DMS114 treated with DMSO at 0.1 percent for 48 hours (cell line): ENCODE data around the gene VWA5A.
"Not testable (repeated sequence)": the region's sequence is repeated elsewhere in the genome, so short reads cannot be mapped to it uniquely, and the experiment has no call there.

Experiments
- DNase-seq: peaks from one replicate; lab custom pipeline; 2025; ENCODE audit not compliant: unreplicated experiment; lab: John Stamatoyannopoulos, UW

VWA5A gene

DNA sequence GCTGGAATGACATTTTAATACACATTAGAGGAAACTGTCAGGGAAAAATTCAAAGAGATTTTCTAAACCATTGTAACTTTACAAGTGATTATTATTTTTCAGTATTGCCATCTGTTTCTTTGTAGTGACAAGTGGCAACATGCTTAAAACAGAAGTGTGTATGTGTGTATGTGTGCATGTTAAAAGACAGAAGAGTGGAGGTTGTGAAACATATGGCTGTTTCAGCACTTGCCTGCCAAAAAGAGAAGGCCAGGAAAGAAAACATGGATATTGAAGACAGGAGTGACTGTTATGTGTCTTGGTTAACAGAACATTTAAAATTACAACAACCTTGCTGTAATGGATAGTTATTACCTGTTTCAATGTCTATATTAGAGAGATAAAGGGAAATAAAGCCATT lies 24.3 kb upstream of the VWA5A start:
- DNase-seq, result no peak

DNA sequence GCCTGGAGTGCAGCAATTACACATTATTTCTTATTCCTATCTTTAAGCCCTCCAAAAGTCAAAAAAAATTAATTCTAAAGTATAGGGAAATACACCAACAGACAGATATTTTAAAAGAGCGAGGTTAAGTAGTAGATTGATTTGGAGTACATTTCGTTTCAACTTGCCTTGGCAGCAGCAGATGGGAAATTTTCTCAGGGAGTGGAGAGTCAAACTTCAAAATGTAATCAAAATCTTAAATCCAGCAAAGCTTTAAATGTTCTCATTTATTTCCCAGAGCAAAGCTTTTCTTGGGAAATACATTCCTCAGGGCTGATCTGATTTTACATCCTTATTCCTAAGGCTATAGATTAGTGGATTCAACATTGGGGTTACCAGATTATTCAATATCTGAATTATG lies 21.9 kb upstream of the VWA5A start:
- no peak for DNase-seq

DNA sequence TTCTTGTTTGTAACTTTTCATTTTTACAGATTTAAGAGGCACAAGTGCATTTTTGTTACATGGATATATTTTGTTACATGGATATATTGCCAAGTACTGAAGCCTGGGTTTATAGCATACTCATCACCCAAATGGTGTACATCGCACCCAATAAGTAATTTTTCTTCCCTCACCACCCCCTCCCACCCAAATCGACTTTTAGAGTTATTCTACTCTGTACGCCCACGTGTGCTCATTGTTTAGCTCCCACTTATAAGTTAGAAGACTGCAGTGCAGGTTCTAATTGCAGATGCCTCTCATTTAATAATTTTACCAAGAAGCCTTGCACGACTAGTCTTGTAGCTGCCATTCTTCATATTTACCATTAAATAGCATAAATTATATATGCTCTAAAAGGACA lies 20.5 kb upstream of the VWA5A start:
- no peak for DNase-seq

DNA sequence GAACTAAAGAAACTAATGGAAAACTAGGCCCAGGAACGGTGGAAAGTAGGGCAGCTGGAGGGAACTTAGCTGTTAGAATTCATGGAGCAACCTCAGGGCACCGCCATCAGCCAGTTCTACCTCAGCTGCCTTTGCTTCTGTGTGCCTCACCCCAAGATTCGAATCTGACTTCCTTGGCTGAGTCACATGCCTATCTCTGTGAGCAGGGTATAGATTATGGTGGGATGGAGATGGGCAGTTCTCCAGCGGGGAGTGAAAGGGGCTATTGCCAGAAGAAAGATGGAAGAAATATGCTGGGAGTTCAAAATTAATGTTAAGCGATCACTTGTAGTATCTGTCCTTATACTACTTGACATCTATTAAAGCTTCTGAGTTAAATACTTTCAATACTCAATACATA lies 18.9 kb upstream of the VWA5A start:
- DNase-seq, result no peak

DNA sequence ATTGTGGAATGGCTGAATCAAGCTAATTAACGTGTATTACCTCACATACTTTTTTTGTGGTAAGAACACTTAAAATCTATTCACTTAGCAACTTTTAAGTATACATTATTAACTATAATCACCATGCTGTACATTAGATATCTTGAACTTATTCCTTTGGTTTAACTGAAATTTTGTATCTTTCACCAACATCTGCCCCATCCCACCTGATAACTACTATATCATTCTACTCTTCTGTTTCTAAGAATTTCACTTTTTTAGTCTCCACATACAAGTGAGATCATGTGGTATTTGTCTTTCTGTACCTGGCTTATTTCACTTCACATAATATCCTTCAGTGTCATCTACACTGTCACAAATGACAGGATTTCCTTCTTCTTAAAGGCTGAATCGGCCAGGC lies 17.1 kb upstream of the VWA5A start:
- DNase-seq, result no peak

- DNase-seq, result no peak
Measured at GRCh38 chr11:124101737-124102136, 13.5 kb upstream of the VWA5A start.

DNA sequence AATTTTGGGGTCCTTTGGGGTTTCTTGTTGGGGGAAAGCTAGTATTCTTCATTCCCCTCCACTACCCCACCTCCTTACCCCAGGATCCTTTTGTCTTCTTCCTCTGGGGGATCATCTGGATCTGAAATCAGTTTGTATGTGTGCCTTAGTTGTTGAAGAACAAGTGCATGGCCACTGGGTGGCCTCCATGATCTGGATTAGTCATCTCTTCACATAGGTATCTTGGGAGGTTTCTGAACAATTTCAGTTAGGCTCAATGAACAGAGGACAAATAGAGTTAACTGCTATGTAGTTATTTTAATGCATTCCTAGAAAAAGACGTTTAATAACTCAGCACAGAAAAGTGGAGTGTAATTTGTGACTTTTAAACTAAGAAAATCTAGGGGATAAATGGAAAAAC lies 7.1 kb upstream of the VWA5A start:
- DNase-seq, result peak; percentile 9

DNA sequence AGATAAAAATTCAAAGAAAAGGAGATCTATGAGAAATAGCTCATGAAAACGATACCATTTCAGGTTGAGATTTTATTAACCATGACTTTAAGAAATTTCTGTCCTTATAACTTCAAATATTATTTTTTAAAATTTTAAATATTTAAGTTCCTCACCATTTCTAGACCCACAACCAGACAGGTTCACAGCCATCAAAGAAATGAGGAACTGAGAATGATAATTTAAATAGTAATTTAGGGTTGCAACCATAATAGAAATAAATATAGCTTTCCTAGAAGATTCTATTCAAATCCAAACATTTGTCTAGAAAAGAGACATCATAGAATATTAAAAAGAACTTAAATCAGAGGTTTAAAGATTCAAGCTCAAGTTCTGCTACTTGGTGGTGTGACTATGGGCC lies 5.9 kb upstream of the VWA5A start:
- no peak for DNase-seq

GRCh38 chr11:124110201-124110600 lies 5.0 kb upstream of the VWA5A start:
- DNase-seq, result no peak

DNA sequence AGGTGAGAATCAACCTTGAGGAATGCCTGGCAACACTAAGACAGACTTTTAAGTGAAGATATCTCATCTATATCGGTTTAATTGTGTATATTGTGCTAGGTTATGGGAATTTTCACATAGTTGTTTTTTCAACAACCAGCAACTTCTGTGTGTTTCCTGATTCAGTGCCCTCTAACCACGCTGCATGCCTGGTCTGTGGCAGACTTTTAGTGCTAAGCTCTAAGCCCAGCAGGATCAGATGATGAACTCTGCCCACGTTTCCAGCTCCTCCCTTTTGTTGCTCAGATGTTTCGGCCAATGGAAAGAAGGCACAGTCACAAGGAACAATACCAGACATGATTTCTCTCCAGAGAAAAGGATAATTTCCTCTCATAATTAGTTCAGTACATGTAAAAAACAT lies 1.4 kb upstream of the VWA5A start:
- no peak for DNase-seq

GRCh38 chr11:124115782-124116616 lies 749 bp downstream of the VWA5A start:
- DNase-seq, result no peak

DNA sequence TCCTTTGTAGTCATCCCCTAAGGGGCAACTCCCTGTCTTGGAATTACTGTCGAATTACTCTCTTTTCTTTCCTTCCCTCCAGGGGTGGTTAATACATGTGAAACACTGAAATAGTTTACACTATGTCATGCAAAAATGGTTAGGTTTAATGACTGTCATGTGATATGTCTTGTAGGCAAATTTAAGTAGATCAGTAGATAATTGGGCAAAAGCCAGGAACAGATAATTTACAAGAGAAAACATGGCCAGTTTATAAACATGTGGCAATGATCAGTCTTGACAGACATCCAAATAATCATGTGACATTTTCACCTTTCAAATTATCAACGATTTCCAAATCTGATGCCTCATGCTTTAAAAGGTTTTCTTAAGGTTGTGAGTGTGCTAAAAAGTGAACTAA lies 3.9 kb downstream of the VWA5A start:
- DNase-seq, result no peak

DNA sequence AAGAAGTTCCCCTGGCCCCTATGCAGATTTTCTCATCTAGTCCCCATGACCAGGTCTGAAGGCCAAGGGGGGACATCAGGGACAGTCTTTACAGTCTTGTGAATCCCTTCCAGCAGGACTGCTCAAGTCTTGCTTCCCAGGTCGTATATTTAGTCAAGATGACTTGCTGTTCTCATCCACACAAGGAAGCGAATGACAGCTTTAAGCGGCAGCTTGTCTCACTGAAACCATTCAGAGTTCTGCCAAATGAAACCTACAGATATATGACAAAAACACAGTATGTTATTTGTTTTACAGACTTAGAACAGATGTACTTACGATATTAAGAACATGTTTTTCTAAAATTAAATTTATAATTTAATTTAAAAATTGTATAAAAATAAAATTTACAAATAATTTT lies 5.6 kb downstream of the VWA5A start:
- no peak for DNase-seq

DNA sequence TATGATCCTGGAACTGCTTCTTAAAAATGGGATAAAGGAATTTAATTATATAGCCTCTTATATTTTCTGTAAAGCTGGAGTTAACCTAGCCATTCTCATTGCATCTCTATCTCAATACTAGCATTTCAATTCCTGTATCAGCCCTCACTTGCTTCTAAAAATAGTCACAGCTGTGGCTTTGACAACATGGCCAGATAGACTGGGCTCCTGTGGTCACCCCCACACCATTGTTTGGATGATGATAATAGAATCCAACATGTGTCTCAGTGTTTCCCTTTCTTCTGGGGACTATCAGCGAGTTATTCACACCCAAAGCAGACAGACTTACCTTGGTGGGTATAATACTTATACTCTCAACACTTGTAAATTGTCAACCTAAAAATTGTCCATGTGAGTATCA lies 6.9 kb downstream of the VWA5A start:
- no peak for DNase-seq

DNA sequence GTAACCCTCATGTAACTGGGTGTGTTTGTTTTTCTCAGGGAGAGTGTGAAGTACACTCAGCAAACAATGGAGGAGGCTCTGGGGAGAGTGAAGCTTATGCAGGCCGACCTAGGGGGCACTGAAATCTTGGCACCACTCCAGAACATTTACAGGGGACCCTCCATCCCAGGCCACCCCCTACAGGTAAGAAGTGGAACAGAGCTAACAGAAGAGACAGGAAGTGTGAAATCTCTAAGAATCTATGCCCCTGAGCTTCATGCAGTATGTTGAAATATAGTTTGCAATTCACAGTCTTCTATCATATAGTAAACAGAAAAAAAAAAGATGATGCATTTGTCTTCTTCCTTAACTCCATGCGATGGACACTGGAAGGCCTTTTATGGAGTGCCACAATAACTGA lies 8.4 kb downstream of the VWA5A start:
- DNase-seq, result no peak

DNA sequence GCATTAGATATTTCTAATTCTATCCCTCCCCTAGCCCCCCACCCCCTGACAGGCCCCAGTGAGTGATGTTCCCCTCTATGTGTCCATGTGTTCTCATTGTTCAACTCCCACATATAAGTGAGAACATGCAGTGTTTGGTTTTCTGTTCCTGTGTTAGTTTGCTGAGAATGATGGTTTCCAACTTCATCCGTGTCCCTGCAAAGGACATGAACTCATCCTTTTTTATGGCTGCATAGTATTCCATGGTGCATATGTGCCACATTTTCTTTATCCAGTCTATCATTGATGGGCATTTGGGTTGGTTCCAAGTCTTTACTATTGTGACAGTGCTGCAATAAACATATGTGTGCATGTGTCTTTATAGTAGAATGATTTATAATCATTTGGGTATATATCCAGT lies 11.9 kb downstream of the VWA5A start:
- not testable (repeated sequence) for DNase-seq

GRCh38 chr11:124143034-124143433 lies 27.8 kb downstream of the VWA5A start:
- DNase-seq, result no peak

DNA sequence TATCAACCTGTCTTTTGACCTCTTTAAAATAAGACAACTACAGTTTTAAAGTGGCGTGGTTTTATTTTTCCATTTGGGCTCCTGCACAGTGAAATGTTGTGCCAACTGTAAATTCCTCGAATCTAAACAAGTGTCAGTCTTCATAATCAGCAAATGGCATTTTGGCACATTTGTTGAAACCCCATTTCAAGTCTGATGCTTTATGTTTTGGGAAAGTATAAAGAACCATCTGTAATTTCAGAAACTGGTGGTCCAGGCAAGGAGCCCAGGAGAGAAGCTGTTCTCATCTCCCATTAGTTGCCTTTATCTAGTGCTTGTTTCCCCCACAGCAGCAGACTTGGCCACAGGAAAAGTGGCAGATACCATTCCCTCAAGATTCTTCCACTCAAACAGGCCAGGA lies 32.7 kb downstream of the VWA5A start:
- DNase-seq, result no peak

DNA sequence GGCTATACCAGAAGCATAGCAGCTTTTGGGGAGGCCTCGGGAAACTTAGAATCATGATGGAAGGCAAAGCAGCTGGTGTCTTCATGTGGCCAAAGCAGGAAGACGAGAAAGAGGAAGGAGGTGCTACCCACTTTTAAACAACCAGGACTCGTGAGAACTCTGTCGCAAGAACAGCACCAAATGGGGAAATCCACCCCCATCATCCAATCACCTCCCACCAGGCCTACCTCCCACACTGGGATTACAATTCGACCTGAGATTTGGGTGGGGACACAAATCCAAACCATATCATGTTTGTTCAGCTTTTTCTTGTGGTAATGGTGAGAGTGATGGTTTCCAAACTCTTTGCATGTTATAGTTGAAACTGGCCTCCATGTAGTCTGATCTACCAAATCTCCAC lies 35.4 kb downstream of the VWA5A start:
- DNase-seq, result no peak

DNA sequence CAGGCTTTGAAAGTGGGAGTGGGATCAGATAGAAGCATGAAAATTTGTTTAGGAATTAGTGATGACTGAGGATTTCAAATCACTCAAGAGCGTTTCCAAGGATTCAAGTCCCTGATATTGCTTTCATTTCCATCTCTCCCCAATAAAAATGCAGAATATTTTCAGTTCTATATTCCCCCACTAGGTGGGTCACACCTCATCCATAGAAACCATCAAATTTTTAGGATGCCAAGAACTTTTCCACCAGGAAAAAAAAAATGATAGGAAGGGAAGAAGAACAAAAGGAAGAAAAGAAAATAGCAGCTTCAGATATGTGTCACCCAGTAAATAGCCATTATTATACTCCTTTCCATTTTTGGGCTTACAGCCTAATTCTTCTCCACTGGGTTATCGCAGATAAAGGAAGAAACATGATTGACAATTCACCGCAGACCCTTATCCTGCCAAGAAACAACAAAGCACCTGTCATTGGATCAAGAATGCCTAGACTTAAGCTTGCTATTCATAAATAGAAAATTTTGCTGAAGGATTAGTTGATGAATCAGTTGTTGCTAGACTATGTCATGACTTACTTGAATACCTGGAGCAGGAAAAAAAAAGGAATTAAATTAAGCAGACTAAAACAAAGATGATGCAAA lies 37.6 kb downstream of the VWA5A start:
- DNase-seq, result no peak

DNA sequence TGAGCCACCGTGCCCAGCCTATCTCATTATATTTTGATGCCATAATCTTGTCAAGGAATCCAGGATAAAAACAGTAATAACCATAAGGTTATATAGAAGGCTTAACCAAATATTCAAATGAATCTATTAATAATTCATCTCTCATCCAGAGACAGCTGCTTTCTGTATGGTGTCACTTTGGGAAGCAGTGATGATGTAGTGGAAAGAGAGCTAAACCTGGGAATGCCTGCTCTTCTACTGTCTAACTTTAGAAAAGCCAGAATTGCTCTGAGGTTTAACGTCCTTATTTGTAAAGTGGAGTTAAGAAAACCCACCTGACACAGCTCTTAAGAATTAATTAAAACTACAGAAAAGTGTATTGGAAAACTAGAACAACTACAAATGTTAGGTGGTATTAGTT lies 38.6 kb downstream of the VWA5A start:
- no peak for DNase-seq

GRCh38 chr11:124159481-124159880 lies 44.2 kb downstream of the VWA5A start:
- no peak for DNase-seq

- no peak for DNase-seq
Measured at GRCh38 chr11:124160986-124161385, 45.7 kb downstream of the VWA5A start.
